Endodermal cell (in vitro differentiated cells): Measurements from ENCODE around the gene METTL9. TPM values are rescaled to one million over a fixed set of nuclear protein-coding genes. Genes with fewer than 3 reads are reported as not detected.
"Not testable (repeated sequence)": the region's sequence is repeated elsewhere in the genome, so short reads cannot be mapped to it uniquely, and the experiment has no call there.

Experiments used
- DNase-seq: peaks from one replicate; pipeline ENCODE4 v3.0.0-alpha.2; 2017
- H3K27ac ChIP-seq: 2 replicates; pipeline ENCODE4 v1.5.1; 2013; ENCODE audit warnings: mild to moderate bottlenecking, low read depth, low read length, moderate library complexity
- H3K27me3 ChIP-seq: 2 replicates; pipeline ENCODE4 v1.6.1; 2013; ENCODE audit warnings: mild to moderate bottlenecking, low read length, moderate library complexity; ENCODE audit not compliant: insufficient read depth, control insufficient read depth, poor library complexity, severe bottlenecking
- H3K36me3 ChIP-seq: 2 replicates; pipeline ENCODE4 v1.7.0; 2013; ENCODE audit warnings: mild to moderate bottlenecking, low read length, moderate library complexity; ENCODE audit not compliant: control insufficient read depth, insufficient read depth
- H3K4me1 ChIP-seq: one replicate; pipeline ENCODE4 v1.7.0; 2013; ENCODE audit warnings: low read length; ENCODE audit not compliant: control insufficient read depth, insufficient read depth
- H3K4me3 ChIP-seq: 2 replicates; pipeline ENCODE4 v1.5.1; 2013; ENCODE audit warnings: mild to moderate bottlenecking, low read length, moderate library complexity
- H3K9ac ChIP-seq: 2 replicates; pipeline ENCODE4 v1.6.1; 2013; ENCODE audit warnings: mild to moderate bottlenecking, low read length, moderate library complexity; ENCODE audit not compliant: poor library complexity, severe bottlenecking; ENCODE audit errors: extremely low read depth
- H3K9me3 ChIP-seq: 2 replicates; pipeline ENCODE4 v1.6.1; 2013; ENCODE audit warnings: mild to moderate bottlenecking, low read length, moderate library complexity; ENCODE audit not compliant: control insufficient read depth
- H3K27ac Mint-ChIP-seq: 2 replicates; pipeline ENCODE4 v1.8.0; 2020; ENCODE audit warnings: mixed read lengths
- H3K27me3 Mint-ChIP-seq: 2 replicates; pipeline ENCODE4 v1.8.0; 2021; ENCODE audit warnings: mild to moderate bottlenecking, mixed read lengths; ENCODE audit not compliant: insufficient read depth
- H3K36me3 Mint-ChIP-seq: 2 replicates; pipeline ENCODE4 v1.8.0; 2020; ENCODE audit warnings: low read depth, mixed read lengths
- H3K4me1 Mint-ChIP-seq: 2 replicates; pipeline ENCODE4 v1.8.0; 2020; ENCODE audit warnings: mixed read lengths
- H3K4me3 Mint-ChIP-seq: 2 replicates; pipeline ENCODE4 v1.8.0; 2020; ENCODE audit warnings: mild to moderate bottlenecking, moderate library complexity, mixed read lengths
- H3K9me3 Mint-ChIP-seq: 2 replicates; pipeline ENCODE4 v1.8.0; 2020; ENCODE audit warnings: mild to moderate bottlenecking, mixed read lengths
- WGBS, 2 experiments: methylation state at CpG; one replicate each; pipeline versions ENCODE4 v1.1.5 to v1.1.7; 2013; ENCODE audit warnings: missing lambda C conversion rate in 2 of 2, mixed read lengths in 1 of 2; ENCODE audit not compliant: insufficient coverage in 1 of 2, insufficient read length in 1 of 2; 5-methylcytosine and 5-hydroxymethylcytosine counted together
- total RNA-seq, 2 donors: library from RNA; stranded (reverse); fragmentation: NEBNext Ultra II Directional in 1 of 2; extraction: Animal tissue kit (Norgen Biotek cat#: 25700) in 1 of 2; gene quantifications; 2 replicates in 1 of 2; 3 replicates in 1 of 2; pipeline ENCODE4 v1.2.1, GENCODE V29; 2021
- TF ChIP-seq, protein P1 (sequence below): fragments of 200-600 bp; sonication (generic); conservative IDR thresholded peaks from 2 replicates; pipeline ENCODE4 v1.5.0; 2021; ENCODE audit warnings: antibody characterized with exemption, mild to moderate bottlenecking

Gene METTL9
- total RNA-seq, 2 donors from 2014 or later = 145 to 149 TPM

DNA sequence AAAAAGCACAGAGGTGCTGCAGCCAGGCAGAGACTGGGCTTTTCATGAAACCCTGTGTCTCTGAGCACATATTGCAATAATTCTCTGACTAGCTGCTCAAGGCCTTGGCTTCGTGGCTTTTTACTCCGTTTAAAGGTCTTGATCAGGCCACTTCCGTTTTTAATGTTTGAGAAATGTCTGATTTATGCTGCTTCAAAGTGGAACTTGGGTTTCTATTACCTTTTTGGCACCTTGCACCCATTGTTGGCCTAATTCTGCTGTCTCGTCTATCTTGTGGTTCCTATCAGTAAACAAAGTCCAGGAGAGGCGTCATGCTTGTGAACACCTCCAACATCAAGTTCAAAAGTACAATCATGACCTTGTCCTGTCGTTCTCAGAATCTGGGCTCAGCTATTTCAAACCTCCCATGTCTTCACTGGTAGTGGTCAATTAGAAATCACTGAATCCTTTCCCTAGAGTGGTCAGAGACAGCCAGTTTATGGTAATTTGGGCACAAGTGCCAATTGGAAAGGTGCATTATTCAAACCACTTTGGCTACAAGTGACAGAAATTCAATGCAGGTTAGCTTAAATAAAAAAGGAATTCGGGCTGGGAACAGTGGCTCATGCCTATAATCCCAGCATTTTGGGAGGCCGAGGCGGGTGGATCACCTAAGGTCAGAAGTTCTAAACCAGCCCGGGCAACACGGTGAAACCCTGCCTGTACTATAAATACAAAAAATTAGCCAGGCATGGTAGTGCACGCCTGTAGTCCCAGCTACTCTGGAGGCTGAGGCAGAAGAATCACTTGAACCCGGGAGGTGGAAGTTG is 33.3 kb upstream of the METTL9 start:
- DNase-seq = no peak
- H3K27ac ChIP-seq = no peak overlapping the region
- no peak overlapping the region for H3K4me3 ChIP-seq
- no peaks in the 10 kb centered on the region for H3K27me3 ChIP-seq
- no peak overlapping the region for H3K27ac Mint-ChIP-seq
- H3K4me3 Mint-ChIP-seq = no peak overlapping the region
- H3K4me1 Mint-ChIP-seq = peaks cover 8% of the 10 kb centered on the region
- H3K36me3 ChIP-seq = no peaks in the 10 kb centered on the region
- H3K9me3 Mint-ChIP-seq = no peaks in the 10 kb centered on the region
- H3K36me3 Mint-ChIP-seq = no peaks in the 10 kb centered on the region
- peaks cover 5% of the 10 kb centered on the region for H3K4me1 ChIP-seq
- H3K9me3 ChIP-seq = no peaks in the 10 kb centered on the region
- peaks cover 2% of the 10 kb centered on the region for H3K27me3 Mint-ChIP-seq
- 82 to 92% methylated on average over 12 to 13 of the region's 13 CpGs for WGBS, 2 experiments
- no peak overlapping the region for H3K9ac ChIP-seq
- TF ChIP-seq, protein P1, sequence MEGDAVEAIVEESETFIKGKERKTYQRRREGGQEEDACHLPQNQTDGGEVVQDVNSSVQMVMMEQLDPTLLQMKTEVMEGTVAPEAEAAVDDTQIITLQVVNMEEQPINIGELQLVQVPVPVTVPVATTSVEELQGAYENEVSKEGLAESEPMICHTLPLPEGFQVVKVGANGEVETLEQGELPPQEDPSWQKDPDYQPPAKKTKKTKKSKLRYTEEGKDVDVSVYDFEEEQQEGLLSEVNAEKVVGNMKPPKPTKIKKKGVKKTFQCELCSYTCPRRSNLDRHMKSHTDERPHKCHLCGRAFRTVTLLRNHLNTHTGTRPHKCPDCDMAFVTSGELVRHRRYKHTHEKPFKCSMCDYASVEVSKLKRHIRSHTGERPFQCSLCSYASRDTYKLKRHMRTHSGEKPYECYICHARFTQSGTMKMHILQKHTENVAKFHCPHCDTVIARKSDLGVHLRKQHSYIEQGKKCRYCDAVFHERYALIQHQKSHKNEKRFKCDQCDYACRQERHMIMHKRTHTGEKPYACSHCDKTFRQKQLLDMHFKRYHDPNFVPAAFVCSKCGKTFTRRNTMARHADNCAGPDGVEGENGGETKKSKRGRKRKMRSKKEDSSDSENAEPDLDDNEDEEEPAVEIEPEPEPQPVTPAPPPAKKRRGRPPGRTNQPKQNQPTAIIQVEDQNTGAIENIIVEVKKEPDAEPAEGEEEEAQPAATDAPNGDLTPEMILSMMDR = no peak

DNA sequence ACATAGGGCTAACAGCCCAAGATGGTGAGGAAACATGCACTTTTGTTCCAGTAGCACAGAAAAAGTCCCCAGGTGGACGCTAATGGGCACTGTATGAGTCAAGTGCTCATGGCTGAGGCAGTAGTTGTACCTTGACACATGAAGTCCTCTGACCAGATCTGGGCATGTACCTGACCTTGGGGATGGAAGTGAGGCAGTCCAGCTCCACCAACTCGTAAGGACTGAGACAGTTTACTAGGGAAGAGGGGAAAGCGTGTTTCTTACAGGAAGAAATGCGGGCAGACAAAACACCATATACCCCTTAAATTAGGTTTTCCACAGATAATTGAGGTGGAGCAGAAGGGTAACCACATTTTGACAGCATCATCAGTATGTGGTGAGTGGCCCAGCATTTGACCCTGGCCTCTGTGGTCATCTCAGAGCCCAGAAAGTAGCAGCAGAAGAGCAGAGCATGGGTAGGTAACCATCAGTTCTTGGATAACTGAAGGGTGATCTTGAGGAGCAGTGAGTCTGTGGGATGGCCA is 32.4 kb upstream of the METTL9 start:
- Mint-ChIP-seq H3K4me3 (no peak overlapping the region), H3K9me3 (no peaks in the 10 kb centered on the region), H3K36me3 (no peaks in the 10 kb centered on the region), H3K27ac (no peak overlapping the region), H3K27me3 (peaks cover 2% of the 10 kb centered on the region), H3K4me1 (peaks cover 8% of the 10 kb centered on the region)
- no peak for DNase-seq
- no peak overlapping the region for H3K9ac ChIP-seq
- H3K36me3 ChIP-seq = no peaks in the 10 kb centered on the region
- H3K9me3 ChIP-seq = no peaks in the 10 kb centered on the region
- WGBS, 2 experiments = 80 to 85% methylated on average over 3 to 4 of the region's 4 CpGs
- TF ChIP-seq, protein P1 = no peak
- no peak overlapping the region for H3K4me3 ChIP-seq
- H3K4me1 ChIP-seq = peaks cover 5% of the 10 kb centered on the region
- no peak overlapping the region for H3K27ac ChIP-seq
- no peaks in the 10 kb centered on the region for H3K27me3 ChIP-seq

DNA sequence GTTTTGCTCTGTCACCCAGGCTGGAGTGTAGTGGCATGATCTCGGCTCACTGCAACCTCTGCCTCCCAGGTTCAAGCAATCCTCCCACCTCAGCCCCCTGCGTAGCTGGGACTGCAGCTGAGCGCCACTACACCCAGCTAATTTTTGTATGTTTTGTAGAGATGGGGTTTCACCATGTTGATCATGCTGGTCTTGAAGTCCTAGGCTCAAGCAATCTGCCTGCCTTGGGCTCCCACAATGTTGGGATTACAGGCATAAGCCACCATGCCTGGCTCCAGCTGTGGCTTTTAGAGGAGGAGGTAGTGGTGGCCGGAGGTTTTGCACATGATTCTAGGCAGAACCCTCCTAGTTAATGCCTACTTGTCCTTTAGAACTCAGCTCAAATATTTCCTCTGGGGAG is 31.9 kb upstream of the METTL9 start:
- not testable (repeated sequence) for H3K9me3 Mint-ChIP-seq, H3K4me3 Mint-ChIP-seq, H3K27ac Mint-ChIP-seq, H3K9me3 ChIP-seq, H3K27me3 ChIP-seq, H3K4me1 Mint-ChIP-seq, H3K27ac ChIP-seq, H3K9ac ChIP-seq, H3K27me3 Mint-ChIP-seq, H3K4me1 ChIP-seq, H3K36me3 Mint-ChIP-seq, H3K4me3 ChIP-seq, H3K36me3 ChIP-seq
- TF ChIP-seq, protein P1 = peak; percentile 18
- peak; percentile 60 for DNase-seq
- WGBS, 2 experiments = 75 to 91% methylated on average over 1 to 4 of the region's 4 CpGs
